ENCODE measurements around the gene HSD17B8. TPM values are rescaled to one million over a fixed set of nuclear protein-coding genes. Genes with fewer than 3 reads are reported as not detected.

Gene HSD17B8
- total RNA-seq, 2 experiments from 2014 or later: 8.6 to 10.5 TPM

DNA sequence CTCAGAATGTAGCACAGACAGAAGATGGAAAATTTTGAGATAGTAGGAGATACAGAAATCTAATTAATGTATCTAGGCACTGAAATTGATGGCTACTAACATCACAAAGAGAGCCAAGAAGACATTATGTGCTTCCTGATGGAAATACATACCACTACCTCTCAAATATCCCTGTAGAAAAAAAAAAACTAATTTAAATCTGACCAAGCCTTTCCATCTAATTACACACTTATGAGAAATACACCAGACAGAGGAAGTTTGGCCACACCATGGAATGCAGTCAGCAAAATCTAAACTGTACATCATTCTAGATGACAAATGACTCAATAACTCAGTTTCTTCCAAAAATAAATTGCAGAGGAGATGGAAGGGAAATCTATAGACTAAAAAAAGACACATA, 48.3 kb downstream of the HSD17B8 start:
- no peak for TF ChIP-seq CTCF (IDR thresholded peaks at IDR 0.05)
- Histone ChIP-seq H3K27me3 (ENCODE audit: control insufficient read depth in 1 of 2, insufficient read depth in 2 of 2, low read length in 2 of 2) (no peaks in the 10 kb centered on the region), H3K36me3 (ENCODE audit: insufficient read depth, low read length) (peaks cover 20% of the 10 kb centered on the region), H3K4me3 (ENCODE audit: low read length) (no peak overlapping the region), H3K9me3 (ENCODE audit: control insufficient read depth in 1 of 2, insufficient read depth in 1 of 2, low read length in 2 of 2) (no peaks in the 10 kb centered on the region), H3K27ac (ENCODE audit: low read depth in 1 of 2, low read length in 2 of 2) (no peak overlapping the region), H3K4me1 (ENCODE audit: insufficient read depth, low read length) (peaks cover 32% of the 10 kb centered on the region)
- H3K4me3 Mint-ChIP-seq: no peak overlapping the region
- CTCF ChIA-PET: interaction anchor here (0.7 kb wide), 1 partner anchor 56 kb away, joined by 3 read pairs; no protein-coding TSS in a partner anchor
- no peak overlapping the region for H3K27ac Mint-ChIP-seq
- H3K36me3 Mint-ChIP-seq (ENCODE audit: low read depth): peaks cover 30% of the 10 kb centered on the region
- peaks cover 37% of the 10 kb centered on the region for H3K4me1 Mint-ChIP-seq (ENCODE audit: low read depth)
- intact Hi-C loops (cut with DNase I, micrococcal nuclease): no loop called here
- no peak for ATAC-seq (ENCODE audit: poor library complexity)
- DNase-seq: no peak
- no peaks in the 10 kb centered on the region for H3K9me3 Mint-ChIP-seq
- POLR2A ChIA-PET: no interaction called here
- no peaks in the 10 kb centered on the region for H3K27me3 Mint-ChIP-seq

- Histone ChIP-seq H3K4me1 (ENCODE audit: insufficient read depth, low read length) (peaks cover 17% of the 10 kb centered on the region), H3K27ac (ENCODE audit: low read depth in 1 of 2, low read length in 2 of 2) (no peak overlapping the region), H3K27me3 (ENCODE audit: control insufficient read depth in 1 of 2, insufficient read depth in 2 of 2, low read length in 2 of 2) (no peaks in the 10 kb centered on the region), H3K9me3 (ENCODE audit: control insufficient read depth in 1 of 2, insufficient read depth in 1 of 2, low read length in 2 of 2) (no peaks in the 10 kb centered on the region), H3K36me3 (ENCODE audit: insufficient read depth, low read length) (peaks cover 24% of the 10 kb centered on the region), H3K4me3 (ENCODE audit: low read length) (no peak overlapping the region)
- H3K4me3 Mint-ChIP-seq: no peak overlapping the region
- no peaks in the 10 kb centered on the region for H3K9me3 Mint-ChIP-seq
- no peak for ATAC-seq (ENCODE audit: poor library complexity)
- peaks cover 38% of the 10 kb centered on the region for H3K36me3 Mint-ChIP-seq (ENCODE audit: low read depth)
- DNase-seq: no peak
- no peaks in the 10 kb centered on the region for H3K27me3 Mint-ChIP-seq
- H3K27ac Mint-ChIP-seq: no peak overlapping the region
- POLR2A ChIA-PET: no interaction called here
- peaks cover 19% of the 10 kb centered on the region for H3K4me1 Mint-ChIP-seq (ENCODE audit: low read depth)
- intact Hi-C loops (cut with DNase I, micrococcal nuclease): no loop called here
- no peak for TF ChIP-seq CTCF (IDR thresholded peaks at IDR 0.05)
- CTCF ChIA-PET: no interaction called here
These were observed 50.1 kb downstream of the HSD17B8 start for GRCh38 chr6:33254591-33254990.

Small RNA genes within 50 kb of the gene (microRNA-seq; reads per million reads assigned to microRNA genes)
- gene MIR219A1 (ENCODE audit: borderline microRNAs expressed, borderline replicate concordance): 1.6 reads per million

Other genes starting within 250 kb of the HSD17B8 start
- 100 to 1,000 TPM; 340 to 378 TPM for gene BRD2, start 236.1 kb upstream of the HSD17B8 start, total RNA-seq
- gene HLA-DOA, start 195.1 kb upstream of the HSD17B8 start, total RNA-seq: 1 to 10 TPM; 5.9 to 6.1 TPM
- gene HLA-DPA1, start 131.0 kb upstream of the HSD17B8 start, total RNA-seq: 10 to 100 TPM; 19.4 to 19.9 TPM
- gene HLA-DPB1, start 128.7 kb upstream of the HSD17B8 start, total RNA-seq: 10 to 100 TPM; 29.0 to 31.7 TPM
- gene COL11A2, start 12.2 kb upstream of the HSD17B8 start, total RNA-seq: 1 to 10 TPM; 2.8 to 3.0 TPM
- gene RXRB, start 4.0 kb upstream of the HSD17B8 start, total RNA-seq: 10 to 100 TPM; 42.9 to 45.0 TPM
- 1 to 10 TPM; 8.6 to 9.6 TPM for gene SLC39A7, start 3.8 kb upstream of the HSD17B8 start, total RNA-seq
- 10 to 100 TPM; 27.1 to 28.6 TPM for gene RING1, start 3.8 kb downstream of the HSD17B8 start, total RNA-seq
- gene VPS52, start 67.2 kb downstream of the HSD17B8 start, total RNA-seq: 10 to 100 TPM; 67.9 TPM
- 1,000 to 10,000 TPM; 5,159 to 5,309 TPM for gene RPS18, start 67.4 kb downstream of the HSD17B8 start, total RNA-seq
- 10 to 100 TPM; 11.1 to 12.7 TPM for gene B3GALT4, start 72.5 kb downstream of the HSD17B8 start, total RNA-seq
- 10 to 100 TPM; 13.6 to 15.8 TPM for gene WDR46, start 84.6 kb downstream of the HSD17B8 start, total RNA-seq
- 10 to 100 TPM in 1 of 2 experiments, 1 to 10 TPM in 1; 9.7 to 11.7 TPM for gene PFDN6, start 84.9 kb downstream of the HSD17B8 start, total RNA-seq
- 10 to 100 TPM; 39.2 to 39.4 TPM for gene RGL2, start 94.3 kb downstream of the HSD17B8 start, total RNA-seq
- 100 to 1,000 TPM; 203 to 206 TPM for gene TAPBP, start 109.4 kb downstream of the HSD17B8 start, total RNA-seq
- gene ZBTB22, start 113.1 kb downstream of the HSD17B8 start, total RNA-seq: 10 to 100 TPM; 11.6 to 13.6 TPM
- gene DAXX, start 118.3 kb downstream of the HSD17B8 start, total RNA-seq: 10 to 100 TPM; 24.2 to 24.7 TPM
- 1 to 10 TPM; 1.2 to 1.6 TPM for gene KIFC1, start 187.2 kb downstream of the HSD17B8 start, total RNA-seq
- 100 to 1,000 TPM; 545 to 557 TPM for gene PHF1, start 206.4 kb downstream of the HSD17B8 start, total RNA-seq
- 100 to 1,000 TPM; 176 to 185 TPM for gene CUTA, start 213.5 kb downstream of the HSD17B8 start, total RNA-seq
- 10 to 100 TPM; 62.4 to 63.8 TPM for gene SYNGAP1, start 215.4 kb downstream of the HSD17B8 start, total RNA-seq
- gene ZBTB9, start 249.9 kb downstream of the HSD17B8 start, total RNA-seq: 1 to 10 TPM; 5.5 to 5.7 TPM

All from CD4-positive, alpha-beta T cell (primary cell).